HG02571 (cell line): ENCODE data around the gene LHPP.

Source experiments
- ATAC-seq: cut with Tn5 transposase; IDR thresholded peaks from one replicate; pipeline ENCODE4 v1.9.1; 2021; ENCODE audit warnings: mild to moderate bottlenecking, moderate library complexity; ENCODE audit not compliant: unreplicated experiment

The LHPP gene

DNA sequence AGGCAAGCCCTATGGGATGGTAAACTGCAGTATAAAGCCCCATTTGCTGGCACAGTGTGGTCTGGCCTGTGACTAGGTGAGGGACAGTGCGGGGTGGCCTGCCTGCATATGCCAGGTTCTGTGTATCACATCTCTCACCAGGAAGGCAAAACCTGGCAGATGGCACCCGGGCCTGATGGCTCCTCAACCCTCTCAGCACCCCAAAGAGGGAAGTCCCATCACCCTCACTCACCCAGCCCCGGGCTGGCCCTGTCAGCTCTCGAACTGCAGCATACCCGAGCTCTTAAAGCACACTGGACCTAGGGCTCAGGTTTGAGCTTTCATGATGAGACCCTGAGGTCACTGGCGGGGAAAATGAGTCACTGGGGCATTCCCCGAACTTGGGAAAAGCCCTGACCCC lies 130.5 kb downstream of the LHPP start:
- ATAC-seq: no peak

DNA sequence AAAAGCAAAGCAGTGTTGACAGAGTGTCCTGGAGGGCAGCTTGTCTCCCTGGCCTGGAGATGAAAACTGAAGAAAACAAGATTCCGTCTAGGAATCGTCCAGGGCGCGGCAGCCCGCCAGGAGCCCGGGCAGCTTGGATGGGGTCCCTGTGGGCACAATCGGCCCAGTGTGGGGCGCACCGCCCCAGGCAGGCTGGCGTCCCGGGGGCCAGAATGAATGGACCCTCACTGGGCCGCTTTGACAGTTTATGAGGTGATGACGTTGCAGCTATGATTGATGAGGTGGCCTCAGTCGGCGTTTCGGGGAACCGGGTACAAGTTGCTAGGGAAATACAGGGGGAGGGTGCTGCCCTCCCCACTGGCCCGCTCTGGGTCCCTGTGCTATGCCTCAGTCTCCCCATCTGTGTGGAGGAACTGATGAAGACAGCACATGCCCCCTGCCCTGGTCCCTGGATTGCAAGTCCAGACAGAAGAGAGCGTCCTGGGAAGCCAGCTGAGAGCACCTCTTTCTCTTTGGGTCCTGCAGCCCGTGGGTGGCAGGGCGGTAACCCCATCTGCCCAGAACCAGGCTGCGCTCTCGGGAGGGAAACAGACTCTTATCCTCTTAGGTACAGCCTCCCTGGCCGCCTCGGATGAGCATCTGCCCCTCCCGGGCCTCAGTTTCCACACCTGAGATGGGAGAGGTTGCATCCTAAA lies 131.3 kb downstream of the LHPP start:
- no peak for ATAC-seq

DNA sequence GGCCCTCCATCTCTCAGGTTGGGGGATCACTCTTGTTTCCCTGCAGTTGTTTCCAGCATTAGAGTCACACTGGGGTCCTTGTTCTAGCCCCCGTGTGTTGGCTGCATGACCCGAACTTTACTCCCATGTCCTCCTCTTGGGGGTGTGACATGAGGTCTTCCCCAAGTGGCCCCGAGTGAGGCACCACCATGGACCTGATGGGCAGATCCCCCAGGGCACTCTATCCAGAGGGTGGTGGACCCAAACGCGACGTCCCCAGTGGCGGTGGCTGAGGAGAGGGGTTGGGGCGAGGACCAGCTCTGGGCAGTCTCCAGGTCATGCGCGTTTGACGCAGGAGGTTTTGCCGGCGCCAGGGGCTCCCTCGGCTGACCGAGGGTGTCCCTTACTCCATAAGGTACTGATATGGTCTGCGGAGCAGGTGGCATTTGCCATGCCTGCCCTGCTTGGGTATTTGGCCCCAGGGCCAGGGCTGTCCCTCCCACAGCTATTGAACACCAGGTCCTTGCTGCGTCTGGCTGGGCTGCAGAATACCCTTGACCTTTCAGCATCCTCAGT lies 131.9 kb downstream of the LHPP start:
- no peak for ATAC-seq

DNA sequence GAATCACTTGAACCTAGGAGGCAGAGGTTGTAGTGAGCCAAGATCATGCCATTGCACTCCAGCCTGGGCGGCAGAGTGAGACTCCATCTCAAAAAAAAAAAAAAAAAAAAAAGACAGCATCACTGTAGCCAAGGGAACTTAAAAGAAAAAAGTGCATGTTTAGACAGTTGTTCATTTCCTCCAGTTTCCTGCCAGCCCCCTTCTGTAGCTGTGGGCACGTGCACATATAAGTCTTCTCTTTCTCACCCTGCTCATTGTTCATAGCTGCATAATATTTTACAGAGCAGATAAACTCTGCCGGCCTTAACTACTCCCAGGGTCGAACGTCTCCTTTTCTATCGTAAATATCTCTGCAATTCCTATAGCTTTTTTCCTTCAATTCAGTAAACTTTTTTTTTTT lies 132.6 kb downstream of the LHPP start:
- no peak for ATAC-seq

DNA sequence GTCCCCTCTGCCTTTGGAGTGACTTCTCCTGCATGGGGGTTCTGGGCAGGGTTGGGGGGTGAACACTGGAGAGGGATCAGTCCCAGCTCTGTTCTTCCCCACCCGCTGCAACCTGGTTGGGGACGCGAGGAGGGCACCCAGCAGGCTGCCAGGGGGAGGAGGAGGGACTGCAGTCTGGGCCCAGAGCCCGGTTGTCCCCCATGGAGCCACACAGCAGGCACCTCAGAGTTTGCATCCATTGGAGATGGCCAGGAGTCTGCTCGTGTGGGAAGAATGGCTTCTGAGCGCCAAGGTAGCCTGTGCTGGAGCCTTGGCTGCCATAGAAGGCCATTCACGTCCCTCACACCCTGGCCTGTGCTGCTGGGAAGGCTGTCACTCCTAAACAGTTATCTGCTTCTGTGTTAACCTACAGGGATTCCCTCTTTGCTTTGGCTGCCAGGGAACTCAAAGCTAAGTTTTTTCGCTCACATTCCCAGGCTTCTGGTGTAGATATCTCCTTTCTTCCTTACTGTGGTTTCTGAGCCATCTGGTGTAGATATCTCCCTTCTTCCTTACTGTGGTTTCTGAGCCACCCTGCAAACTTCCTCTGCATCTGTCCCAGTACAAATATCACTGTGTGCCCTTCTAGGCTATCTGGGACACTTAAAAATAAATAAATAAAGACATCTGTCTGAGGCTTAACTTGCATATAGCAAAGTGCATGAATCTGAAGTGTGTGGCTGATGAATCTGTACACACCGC lies 133.7 kb downstream of the LHPP start:
- ATAC-seq: no peak

DNA sequence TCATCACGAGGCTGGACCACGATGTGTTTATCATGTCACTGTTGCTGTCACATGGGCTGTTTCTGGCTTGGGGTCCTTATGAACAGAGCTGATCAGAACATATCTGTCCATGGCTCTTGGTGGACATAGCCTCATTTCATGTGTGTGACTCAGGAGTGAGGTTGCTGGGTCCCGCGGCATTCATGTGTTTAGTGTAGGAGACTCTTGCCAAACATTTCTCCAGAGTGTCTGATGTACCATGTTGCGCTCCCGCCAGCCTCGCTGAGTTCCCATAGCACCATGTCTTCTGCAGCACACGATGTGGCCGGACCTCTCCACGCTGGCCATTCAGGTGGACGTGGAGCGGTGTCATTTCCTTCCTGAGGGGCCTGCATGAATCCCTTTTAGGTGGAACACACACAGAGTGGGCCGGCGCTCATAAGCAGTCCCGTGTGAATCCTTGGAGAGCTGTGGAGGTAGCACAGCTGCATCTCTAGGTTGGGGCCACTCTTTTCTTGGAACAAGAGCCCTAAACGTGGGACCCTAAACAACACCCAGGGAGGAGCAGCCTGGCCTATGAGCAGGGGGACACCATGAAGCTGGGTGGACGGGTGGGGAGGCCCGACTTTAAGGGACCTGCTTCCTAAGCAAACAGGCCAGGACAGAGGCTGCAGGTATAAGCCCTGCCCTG lies 134.6 kb downstream of the LHPP start:
- ATAC-seq: no peak

DNA sequence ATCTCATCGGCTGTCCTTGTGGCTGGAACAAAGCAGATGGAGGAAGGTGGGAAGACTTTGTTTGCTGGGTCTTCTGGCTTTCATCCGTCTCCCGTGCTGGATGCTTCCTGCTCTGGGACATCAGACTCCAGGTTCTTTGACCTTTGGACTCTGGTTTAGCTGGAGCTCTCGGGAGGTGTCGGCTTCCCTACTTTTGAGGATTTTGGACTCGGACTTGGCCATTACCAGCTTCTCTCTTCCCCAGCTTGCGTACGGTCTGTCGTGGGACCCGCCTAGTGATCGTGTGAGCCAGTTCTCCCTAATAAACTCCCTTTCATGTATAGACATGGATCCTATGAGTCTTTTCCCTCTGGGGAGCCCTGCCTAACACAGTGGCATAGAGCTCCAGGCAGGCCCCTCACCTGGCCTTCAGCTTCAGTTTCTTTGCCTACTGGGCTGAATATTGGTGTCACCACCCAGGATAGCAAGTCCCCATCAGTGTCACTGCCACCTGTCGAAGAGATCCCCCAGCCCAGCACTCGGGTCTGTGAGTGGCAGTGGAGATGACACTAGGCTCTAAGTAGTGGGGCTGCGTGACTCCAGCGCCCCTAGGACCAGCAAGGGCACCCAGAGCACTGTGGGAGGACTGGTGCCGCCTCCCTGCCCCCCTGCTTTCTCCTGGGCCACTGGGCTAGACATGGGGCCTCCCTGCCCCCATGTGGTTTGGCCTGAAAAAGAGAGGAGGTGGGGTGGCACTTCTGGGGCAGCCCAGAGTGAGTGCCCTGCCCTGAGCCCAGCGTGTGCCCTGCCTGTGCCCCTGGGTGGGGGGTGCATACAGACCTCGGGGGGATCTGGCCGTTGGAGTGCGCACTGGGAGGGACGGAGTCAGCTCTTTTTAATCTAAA lies 135.6 kb downstream of the LHPP start:
- ATAC-seq: no peak

DNA sequence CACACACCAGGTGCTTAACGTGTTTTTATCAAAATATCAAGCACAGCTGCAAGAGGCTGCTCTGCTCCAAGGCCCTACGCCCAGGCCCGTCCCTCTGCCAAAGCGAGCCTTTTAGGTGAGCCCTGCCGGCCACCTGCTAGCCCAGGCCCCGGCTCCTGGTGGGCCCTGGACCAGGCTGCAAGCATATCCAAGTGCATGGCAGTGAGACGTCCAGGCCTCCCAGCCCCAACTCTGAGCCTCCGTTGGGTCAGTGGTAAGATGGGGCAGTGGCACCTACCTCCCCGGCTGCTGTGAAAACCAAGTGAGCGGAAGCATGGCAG lies 136.2 kb downstream of the LHPP start:
- ATAC-seq: no peak

DNA sequence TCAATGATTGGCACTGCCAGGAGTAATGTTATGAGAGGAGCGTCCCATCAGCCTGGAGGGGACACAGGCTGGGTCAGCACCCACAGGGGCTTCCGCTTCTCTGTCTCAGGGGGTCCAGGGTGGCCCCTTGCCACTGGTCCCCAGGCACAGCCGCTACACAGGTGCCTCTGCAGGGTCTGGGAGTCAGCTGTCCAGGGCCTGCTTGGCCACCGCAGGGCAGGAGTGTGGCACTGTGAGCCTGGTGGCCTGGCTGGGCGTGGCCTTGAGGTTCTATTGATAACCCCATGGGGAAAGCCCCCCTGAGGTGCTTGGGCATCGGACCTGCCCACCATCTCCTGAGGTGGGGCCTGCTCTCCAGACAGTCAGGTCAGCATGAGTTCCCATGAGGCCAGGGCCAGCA lies 136.6 kb downstream of the LHPP start:
- ATAC-seq: no peak

DNA sequence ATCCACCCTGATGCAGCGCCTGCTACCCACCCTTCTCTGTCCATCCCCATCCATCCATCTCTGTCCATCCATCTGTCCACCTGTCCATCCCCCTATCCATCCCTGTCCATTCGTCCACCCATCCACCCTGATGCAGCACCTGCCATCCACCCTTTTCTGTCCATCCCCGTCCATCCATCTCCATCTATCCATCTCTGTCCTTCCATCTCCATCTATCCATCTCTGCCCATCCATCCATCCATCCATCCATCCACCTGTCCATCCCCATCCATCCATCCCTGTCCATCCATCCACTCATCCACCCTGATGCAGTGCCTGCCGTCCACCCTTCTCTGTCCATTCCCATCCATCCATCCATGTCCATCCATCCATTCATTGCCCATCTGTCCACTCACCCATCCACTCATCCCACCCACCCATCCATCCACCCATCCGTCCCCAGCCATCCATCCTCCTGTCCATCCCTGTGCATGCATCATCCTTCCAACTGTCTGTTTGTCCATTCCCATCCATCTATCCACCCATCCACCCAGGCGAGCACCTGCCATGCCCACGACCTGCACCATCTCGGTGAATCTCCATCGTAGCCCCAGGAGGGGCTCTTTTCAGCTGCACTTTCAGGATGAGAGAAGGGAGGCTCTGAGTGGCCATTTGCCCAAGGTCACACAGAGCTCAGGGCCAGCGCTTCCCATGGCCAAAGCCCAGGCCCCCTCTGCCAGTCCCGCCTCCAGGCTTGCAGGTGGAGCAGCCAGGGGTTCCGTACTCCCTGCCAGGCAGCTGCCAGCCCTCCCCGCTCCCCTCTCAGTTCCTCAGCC lies 137.4 kb downstream of the LHPP start:
- no peak for ATAC-seq

DNA sequence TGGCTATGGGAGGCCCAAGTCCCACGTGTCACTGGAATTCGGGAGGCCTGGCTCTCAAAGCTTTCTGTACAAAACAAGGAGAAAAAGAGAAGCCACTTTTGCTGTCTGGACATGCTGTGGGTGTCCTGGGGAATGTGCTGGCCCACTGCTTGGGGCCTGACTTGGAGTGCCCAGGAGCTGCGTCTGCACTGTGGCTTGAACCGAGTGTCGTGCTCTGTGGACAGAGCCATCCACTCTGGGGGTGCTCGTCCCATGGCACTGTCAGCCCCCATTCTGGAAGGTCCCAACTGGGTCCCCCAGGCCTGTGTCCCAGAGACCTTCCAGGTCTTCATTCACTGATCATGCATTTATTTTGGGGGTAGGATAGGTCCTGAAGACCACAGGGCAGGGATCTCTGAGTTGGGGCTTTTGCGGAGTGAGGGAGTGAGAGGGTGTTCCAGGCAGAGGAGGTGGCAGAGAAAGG lies 138.0 kb downstream of the LHPP start:
- no peak for ATAC-seq

DNA sequence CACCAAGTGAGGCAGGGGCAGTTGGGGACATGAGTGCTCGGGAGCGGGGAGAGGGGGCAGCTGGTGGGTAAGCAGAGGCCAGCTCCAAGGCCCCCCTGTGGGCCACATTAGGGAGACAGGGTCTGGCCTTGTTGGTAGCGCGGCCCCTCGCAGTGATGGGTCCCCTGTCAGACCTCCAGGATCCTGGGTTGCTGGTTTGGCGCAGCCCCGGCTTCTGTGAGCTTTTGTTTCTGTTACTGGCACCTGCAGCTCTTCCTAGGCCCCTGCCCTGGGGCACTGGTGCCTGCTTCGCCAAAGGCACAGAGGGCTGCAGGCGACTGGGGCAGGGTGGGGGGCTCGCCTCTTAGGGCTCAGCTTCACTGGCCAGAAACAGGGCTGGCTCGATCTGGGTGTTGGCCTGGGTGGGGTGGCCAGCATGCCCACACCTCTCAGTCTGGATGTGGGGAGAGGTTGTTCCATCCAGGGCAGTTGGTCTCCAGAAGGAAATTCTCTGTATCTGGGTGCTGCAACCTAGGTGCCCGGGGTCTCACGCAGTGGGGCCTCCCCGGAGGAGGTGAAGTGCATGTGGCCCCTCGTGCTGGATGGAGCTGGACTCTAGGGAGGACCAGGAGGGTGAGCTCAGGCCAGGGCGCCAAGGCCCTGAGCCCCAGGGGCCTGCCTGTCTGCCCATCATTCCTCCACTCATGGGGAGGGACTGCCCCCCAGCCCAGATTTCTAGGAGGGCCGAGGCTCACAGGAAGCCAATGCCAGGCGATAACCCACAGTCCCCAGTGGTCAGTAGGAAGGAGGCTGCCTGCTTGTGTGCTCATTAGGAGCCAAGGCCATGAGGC lies 138.6 kb downstream of the LHPP start:
- no peak for ATAC-seq

DNA sequence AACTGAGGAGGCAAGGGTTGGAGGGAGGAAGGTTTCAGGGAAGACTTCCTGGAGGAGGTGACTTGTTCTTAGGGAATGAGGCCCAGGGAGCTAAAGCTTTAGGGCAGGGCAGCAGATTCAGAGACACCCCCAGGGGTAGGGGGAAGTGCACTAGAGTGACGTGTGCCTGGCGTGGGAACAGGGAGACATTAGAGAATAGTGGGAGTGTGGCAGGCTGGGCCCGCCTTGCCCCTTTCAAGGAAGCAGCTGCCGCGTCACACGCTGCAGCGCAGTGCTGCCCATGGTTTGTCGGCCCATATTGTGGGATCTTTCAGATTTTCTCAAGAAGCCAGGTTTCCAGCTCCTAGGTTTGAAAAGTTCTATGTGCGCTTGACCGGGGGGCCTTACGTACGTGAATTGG lies 139.4 kb downstream of the LHPP start:
- no peak for ATAC-seq

DNA sequence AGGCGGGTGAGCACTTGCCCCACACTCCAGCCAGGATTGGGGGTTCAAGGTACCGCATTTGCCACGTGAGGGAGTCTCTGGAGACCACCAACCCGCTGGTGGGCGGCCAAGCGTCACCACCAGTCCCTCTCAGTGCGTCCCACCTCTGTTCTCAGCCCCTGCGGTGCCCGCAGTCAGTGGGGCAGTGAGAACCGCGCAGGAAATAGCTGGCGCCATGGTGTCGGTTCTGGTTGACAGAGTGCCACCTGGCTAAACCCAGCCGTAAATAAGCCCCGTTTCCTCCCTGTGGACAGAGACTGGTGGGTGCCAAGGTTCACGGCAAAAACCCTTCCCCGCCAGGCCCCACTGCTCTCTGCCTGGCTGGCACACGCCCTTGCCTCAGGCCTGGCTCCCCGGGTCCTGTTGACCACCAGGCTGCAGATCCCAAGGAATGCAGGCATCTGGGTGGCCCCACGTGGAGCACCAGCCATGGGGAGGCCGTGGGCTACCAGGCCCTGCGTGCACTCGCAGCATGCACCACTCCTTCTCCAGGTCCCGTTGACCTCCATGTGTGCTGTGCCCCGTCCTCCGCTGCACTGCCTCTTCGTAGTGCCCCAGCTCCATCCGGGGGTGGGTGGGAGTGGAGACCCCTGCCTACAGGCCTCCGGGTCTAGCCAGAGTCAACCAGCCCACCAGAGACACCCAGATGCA lies 140.0 kb downstream of the LHPP start:
- no peak for ATAC-seq

DNA sequence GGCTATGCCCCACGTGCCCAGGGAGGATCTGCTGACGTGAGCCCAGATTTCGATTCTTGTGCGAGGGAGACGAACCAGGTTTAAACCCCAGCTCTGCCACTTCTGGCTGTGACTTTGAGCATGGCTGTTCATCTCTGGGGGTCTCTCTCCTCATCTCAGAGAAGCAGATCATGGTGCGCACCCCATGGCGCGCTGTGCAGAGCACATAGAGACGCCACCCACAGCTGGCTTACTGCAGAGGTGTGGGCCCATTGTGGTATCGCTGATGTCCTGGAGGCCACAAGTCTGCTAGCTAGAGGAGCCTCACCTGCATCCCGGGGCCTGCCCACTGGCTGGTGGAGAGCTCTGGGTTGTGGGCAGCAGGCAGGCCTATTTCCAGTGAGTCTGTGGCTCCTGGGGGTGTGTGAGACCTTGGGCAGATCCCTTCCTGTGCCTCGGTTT lies 140.5 kb downstream of the LHPP start:
- ATAC-seq: no peak

DNA sequence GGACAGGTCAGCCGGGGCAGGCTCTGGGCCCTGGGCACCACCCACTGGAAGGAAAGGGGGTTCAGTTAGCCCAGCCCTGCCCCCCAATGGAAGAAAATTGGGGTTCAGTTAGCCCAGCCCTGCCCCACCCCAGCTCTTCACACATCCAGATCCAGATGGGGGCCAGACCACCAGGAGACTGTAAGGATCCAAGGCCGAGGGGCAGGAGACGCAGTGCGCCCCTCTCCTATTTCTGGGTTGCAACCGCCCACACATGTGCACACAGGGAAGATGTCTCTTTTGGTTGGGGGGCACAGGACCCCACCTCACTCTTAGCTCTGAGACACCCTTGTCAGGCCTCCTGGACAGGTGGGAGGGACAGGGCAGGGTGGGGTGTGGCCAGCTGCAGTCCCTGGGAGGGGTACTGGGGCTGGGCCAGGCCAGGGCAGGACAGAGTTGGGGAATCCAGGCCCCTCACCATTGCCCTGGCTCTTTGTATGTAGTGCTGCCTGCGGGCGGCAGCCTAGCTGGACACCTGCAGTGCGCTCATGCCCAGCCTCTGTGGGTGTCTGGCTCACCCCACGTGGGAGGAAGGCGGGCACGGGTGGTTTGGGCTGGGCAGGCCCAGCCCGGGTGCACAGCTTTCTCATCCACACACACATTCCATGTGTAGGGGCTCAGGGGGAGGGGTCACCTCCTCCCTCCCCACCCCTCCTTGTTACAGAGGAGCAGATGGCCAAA lies 141.2 kb downstream of the LHPP start:
- no peak for ATAC-seq

DNA sequence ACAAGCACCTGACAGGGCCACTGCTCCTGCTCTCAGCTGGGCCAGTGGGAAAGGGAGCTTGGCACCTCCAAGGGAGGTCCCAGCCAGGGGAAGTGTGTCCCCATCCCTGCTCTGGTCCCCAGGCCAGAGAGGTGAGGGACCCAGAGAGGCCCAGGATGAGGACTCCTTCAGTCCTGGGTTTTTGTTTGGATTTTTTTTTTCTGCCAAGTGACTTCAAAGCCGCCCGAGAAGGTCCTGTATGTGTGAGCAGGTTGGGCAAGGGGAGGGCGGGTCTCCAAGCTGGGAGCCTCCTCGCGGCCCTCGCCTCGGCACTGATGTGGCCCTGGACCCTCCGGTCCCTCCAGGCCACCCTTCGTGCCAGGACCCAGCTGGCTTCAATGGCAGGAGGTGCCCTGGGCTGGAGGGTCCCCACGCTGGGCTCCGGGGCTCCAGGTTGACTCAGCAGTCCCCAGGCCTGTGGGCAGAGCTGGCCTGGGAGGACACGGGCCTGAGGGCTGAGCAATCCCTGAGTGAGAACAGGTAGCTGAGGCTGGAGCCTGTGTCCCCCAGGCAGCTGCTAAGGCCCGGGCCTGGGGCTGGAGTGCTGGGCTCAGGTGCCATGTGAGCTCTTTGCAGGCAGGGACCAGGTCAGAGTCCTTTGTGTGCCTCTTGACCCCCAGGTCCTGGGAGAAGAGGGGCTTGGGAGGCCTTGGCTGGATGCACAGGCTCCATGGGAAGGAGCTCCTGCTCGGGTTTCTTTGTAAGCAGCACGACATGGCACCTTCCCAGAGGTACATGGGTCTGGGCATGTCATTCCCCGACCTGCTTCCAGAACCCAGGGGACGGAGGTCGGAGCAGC lies 142.0 kb downstream of the LHPP start:
- no peak for ATAC-seq
